8988T (cell line): ENCODE measurements around the gene NFIA.

ENCODE experiments used
- DNase-seq: peaks from one replicate; pipeline ENCODE4 v3.0.0; 2011

NFIA gene

DNA sequence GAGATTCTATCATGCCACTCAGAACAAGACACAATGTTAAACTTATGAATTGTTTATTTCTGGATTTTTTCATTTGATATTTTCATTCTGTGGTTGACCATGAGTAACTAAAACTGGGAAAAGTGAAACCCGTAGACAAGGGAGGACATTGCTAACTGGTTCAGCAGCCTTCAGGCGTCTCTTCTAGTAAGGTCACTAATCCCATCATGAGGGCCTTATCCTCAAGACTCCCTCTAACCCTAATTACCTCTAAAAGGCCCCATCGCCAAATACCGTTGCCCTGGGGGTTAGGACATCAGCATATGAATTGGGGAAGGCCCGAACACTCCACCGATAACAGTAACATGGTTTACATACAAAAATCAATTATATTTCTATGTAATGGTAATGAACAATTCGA, 394.9 kb downstream of the NFIA start:
- DNase-seq: no peak

DNA sequence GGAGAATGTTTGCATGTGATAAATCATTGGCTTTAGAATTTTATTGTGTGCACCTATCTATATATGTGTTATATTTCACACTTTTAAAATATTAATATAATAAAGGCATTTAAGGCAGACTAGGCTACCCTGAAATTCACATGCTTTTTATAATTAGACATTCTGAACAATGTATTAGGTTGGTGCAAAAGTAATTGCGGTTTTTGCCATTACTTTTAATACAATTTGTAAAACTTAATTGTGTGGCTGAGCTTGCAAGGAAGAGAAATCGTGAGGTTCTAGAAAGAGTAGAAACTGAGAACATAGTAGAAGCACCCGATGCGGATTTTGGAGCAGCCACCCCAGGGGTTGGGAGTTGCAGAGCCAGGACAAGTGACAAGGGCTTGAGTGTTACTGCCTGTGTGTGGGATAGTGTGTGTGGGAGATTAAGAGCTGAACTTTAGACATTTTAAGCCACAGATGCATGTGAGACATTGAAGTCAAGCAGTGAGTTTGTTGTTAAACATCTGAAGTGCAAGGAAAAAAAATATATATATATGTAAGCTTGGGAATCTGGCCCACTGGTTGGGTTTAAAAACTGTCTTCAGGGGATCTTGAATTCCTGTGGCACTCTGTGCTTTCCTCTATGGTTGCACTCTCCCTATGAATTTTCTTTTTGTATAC, 398.0 kb downstream of the NFIA start:
- no peak for DNase-seq

DNA sequence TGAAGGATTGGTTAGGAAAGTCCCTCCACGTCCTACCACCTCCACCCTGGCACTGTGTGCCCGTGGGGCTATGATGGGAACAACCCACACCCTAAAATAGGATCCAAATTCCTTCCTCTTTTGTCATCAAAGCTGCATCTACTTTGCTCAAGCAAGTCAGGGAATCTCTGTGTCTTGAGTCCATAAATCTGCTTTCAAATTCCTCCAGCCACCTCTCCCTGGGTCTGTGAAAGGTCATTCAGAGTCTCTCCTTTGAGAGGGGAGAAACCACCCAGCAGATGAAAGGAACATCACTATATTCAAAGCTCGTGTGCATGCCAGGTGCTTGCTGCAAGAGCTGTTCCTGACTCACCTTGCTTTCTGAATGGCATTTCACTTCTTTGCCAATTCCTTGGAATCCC, 399.0 kb downstream of the NFIA start:
- no peak for DNase-seq

DNA sequence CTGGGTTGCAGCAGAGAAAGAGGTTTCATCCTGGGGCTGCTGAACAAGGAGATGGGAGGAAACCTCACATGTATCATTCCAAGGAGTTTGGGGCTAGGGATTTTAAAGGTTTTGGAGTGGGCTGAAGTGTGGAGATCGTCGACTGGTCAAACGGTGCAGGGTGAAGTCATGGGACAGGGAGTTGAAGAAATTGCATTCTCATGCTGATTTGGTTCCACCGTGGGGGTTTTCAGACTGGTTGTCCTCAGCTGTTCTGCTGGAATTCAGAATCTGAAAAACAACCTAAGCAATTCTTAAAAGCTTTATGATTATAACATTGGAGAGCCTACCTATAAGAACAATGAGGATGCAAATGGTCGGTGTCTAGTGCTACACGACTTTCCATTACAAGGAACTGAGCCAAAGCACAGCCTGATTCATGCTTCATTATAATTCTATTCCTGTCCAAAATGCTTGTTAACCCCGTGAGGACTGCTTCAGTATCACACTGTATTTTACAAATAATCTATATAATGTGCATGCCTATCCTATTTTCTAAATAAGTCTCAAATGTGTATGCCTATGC, 399.9 kb downstream of the NFIA start:
- DNase-seq: no peak

DNA sequence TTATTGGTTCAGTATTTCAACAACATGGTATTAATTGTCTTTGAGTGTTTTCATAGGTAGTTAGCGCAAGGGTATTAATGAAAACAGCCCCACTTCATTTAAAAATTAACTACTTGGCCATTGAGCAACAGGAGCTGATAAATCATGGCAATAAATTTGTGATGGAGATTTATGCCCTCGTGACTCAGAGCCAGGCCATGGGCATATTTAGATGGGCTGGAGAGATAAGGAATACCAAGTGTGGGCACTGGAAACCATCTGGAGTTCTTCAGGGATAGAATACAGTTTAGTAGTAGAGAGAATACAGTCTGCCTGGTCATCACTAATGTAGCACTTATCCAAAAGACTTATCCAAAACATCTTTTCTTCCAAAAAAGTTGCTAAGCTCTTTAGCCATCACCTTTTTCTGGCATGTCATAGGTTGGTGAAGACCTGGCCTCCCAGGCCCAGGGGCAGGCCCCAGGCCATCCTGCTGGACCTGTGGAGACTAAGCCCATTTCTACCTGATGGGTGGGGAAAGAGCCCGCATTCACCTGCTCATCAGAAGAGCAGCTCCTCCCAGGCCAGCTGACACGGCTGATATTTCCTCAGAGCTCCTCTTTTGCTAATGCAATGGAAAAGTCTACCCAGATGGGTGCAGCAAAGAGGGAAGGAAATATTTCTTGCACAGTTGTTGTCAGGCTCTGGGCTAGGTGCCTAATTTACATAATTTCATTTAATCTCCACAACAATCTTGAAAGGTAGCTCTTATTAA, 404.6 kb downstream of the NFIA start:
- no peak for DNase-seq

DNA sequence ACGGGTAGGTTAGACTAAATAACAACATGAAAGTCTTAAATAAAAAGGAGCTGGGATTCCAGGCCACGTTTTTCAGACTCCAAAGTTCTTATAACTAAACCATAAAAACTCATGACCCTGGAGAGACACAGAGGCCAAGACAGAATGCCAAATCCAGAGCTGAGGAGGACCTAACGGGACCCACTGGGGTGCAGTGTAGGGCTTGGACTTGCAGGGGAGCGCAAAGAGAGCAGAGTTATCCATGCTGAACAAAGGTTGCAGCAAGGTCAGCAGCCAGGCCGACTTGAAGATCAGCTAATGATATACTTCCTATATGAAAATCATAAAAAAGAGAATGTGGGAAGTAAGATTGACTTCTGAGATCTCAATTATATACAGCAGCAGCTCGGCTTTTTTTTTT, 405.4 kb downstream of the NFIA start:
- DNase-seq: no peak

DNA sequence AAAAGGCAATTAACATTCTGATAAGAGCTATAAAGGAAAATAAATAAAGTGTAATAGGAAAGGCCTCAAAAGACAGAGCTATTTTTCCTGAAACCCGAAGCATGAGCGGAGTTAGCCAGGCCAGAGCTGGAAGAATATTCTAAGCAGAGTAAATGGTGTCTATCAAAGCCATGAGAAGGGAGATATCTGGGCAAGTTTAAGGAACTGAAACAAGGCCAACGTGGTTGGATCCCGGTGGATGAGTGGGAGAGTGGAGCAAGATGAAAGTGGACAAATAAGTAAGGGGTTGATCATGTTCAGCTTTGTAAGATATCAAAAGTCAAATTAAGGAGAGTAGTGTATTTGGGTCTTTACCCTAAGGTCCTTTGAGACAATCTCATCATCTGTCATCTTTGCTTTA, 408.6 kb downstream of the NFIA start:
- DNase-seq: no peak

DNA sequence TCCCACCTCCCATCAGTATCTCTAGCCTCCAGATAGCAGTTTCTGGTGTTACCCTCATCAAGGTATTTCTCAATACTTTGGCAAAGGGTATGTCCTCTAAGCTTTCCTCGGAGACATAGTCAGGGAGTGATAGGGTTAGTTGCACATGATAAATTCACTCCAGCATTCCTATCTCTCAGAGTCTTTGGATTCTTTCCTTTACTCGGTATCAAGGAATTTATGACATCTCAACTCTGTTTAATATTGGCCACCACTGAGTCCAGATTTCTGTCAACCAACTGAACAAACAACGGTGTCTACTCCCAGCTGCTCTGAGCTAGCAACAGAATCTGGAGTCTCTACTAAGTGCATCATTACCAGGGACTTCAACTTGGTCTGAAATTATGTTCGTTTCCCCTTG, 409.1 kb downstream of the NFIA start:
- no peak for DNase-seq

DNA sequence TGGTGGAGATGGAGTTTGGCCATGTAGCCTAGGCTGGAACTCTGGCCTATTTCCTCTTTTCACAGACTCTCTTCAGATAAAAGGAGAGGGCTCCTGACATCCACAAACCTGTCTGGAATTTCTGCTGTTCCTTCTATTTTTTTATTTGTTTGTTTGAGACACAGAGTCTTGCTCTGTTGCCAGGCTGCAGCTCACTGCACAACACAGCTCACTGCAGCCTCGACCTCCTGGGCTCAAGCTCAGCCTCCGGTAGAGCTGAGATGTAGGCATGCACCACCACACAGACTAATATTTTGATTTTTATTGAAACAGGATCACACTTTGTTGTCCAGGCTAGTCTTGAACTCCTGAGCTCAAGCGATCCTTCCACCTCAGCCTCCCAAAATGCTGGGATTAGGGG, 411.6 kb downstream of the NFIA start:
- DNase-seq: no peak

DNA sequence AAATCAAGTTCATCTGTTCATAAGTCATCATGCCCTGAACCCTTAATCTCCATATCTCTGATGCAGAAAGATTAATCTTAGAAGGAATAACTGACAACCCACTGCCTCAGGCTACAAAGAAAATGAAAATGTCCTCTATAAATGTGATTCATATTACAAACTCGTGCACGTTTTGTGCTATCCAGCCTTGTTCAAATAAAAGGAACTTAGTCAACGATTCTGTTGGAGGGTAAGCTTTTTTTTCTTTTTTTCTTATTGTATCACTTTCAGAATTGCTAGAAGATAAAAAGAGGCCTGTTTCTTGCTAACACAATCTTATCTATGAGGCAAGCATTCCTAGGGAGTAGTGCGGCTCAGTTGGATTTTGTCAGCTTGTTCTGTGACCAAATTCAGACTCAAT, 414.1 kb downstream of the NFIA start:
- no peak for DNase-seq

DNA sequence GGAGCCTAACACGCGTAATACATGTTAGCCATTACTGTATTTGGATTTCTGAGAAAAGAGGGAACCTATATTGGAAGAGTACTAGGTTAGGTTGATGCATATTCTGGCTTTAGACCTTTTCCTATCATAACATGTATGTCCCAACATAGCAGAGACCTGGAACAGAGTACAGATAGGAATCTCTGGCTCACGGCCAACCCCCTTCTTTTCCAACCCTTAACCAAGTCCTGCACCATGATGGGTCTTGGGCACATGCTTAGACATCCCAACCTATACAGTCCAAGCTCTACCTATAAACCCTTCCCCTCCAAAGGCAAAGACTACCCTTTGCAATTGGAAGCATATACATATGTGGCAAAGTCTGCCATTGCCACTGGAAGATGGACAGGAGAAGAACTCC, 414.7 kb downstream of the NFIA start:
- no peak for DNase-seq

DNA sequence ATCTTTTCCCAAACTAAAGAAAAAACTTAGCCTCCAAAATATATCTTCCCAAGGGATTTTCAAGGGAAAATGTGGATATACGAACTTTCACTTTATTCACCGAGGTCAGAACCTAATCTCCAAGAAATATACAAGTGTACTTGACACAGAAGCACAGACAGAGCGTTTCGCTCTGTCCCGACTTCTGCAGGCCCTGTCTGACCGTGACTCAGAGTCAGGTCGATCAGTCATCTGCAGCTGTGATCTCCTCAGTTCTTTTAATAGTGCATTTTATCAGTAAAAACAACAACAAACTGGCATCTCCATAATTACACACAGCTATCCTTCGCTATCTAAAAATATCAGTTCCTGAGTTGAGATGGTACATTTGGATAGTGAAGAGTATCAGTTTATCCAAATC, 416.0 kb downstream of the NFIA start:
- no peak for DNase-seq

DNA sequence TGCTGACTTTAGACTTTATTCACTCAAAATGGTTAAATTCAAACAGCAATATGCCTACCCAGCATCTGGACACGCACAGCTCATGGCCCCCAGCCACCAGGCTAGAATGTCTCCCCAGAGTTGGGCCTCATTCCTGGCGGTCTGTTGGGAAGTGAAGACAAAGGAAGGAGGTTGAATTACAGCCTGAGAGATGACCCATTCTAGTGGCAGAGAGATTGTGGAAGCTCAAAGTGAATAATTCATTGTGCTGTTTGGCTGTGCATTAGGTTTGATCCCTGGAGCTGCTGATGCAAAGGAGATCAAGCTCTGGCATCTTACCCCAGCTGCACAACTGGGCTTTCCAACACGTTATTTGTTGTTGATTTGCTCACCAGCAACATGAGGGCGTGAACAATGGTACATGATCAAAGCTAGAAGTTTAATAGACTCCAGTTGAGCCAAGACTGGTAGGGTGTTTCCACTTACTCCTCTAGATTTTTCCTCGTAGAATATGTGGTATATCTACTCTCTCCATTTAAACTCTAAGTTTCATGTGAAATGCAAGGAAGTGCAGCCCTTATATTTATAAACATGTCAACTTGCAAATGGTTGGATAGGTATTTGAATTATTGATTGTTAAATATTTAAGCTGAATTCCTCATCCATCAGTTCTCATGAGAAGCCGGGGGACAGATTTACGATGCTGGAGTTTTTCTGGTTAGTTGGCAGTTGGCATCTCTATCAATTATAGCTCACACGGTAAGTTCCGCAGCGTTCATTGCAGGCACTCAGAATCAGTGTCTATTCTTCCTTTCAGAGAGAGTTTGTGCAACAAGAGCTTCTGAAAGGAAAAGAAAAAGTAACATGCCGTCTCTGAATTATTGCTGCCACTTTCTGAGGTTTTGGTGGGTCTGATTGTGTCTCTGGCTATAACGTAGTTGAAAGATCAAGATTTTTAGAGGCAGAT, 419.9 kb downstream of the NFIA start:
- DNase-seq: no peak

DNA sequence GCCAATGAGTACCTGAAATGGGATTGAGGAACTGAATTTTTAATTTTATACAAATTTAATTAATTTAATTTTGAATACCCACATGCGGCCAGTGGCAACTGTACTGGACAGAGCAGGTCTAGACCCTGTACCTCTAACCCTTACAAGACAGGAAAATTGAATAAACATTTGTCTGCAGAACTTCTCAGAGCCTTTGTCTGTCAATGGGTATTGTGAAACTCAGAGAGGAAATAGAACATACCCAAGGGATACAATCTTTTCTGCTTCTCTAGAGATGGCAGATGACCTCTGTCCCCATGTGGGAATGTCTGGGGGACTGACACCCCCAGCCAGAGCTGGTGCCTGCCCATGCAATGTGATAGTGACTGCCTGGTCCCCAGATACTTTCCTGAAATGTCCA, 421.9 kb downstream of the NFIA start:
- DNase-seq: no peak

DNA sequence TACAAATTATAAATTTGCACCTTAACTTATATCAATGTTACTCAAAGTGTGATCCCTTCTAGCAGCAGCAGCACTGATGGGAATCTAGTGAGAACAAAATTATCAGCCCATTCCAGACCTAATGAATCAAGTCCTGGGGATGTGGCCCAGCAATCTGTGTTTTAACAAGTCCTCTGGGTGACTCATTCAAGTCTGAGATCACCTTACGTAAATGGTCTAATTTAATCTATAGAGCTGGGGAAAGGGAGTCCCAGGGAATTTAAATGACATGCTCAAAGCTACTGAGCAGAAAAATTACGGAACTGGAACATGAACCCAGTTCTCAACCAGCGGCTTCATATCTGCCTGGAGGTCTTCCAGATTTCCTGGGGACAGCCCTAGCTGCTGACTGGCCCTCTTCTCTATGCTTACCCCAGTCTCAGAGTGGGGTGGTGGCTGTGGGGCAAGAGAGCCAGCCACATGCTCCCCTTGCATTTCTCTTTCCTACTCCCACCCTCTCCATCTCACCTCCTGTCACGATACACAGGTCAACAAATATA, 422.6 kb downstream of the NFIA start:
- no peak for DNase-seq

DNA sequence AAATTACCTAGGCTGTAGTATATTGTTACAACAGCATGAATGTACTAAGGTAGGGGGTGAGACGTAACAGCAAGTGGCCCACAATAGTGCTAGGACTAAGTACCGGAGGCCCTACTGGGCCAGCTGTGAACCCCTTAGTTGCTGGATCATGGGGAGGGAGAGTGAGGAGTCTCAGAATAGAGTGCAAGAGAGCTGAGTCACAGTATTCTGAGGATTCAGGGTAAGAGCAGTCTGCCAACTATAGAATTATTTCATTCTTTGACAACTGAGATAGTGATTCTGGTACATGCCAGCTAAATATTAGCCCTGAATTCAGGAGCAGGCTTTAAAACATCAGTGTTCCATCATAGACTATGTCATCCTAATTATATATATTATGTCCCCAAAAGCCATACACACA, 423.9 kb downstream of the NFIA start:
- DNase-seq: no peak

DNA sequence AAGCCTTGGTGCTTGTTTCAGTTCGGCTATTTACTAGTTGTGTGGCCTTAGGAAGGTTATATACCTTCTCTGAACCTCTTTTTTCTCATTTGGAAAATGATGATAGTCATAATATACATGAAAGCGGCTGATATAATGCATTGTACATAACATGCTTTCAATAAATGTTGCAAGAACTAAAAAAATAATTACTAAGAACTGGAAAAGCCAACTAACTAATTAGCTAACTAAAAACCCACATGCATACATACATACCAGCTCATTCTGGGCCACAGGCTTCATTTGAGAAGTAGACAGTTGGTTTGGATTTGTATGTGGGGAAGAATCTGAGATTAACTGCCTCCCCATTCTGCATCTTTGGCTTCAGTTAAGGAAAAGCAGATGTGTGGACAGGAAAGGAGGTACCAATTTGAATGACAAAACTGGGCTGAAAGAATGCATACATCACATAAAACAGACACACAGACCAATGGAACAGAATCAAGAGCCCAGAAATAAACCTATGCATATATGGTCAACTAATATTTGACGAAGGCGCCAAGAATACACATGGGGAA, 424.7 kb downstream of the NFIA start:
- DNase-seq: no peak
